ENCODE data around the gene PROB1.
"Not testable (repeated sequence)": the region's sequence is repeated elsewhere in the genome, so short reads cannot be mapped to it uniquely, and the experiment has no call there.

PROB1 gene

DNA sequence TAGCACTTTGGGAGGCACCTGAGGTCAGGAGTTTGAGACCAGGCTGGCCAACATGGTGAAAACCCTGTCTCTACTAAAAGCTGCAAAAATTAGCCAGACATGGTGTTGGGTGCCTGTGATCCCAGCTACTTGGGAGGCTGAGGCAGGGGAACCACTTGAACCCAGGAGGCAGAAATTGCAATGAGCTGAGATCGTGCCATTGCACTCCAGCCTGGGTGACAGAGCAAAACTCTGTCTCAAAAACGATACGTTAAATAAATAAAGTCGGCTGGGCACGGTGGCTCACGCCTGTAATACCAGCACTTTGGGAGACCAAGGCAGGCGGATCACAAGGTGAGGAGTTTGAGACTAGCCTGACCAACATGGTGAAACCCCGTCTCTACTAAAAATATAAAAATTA, 39.0 kb downstream of the PROB1 start:
- not testable (repeated sequence) for H2BK120ac ChIP-seq (ENCODE audit: insufficient read depth, low read length, poor library complexity); H3K18ac ChIP-seq (ENCODE audit: low read length); H3K4me2 ChIP-seq (ENCODE audit: low read length); H2AFZ ChIP-seq (ENCODE audit: insufficient read depth, low read length, poor library complexity); H3K4me1 ChIP-seq (ENCODE audit: control insufficient read depth in 1 of 2, insufficient read depth in 2 of 2, low read length in 2 of 2); H3K23ac ChIP-seq (ENCODE audit: low read length); H3K79me1 ChIP-seq (ENCODE audit: low read length); H3K9ac ChIP-seq (ENCODE audit: low read length); H2BK5ac ChIP-seq (ENCODE audit: low read depth, low read length, poor library complexity); H2BK12ac ChIP-seq (ENCODE audit: low read length); H2AK5ac ChIP-seq (ENCODE audit: low read length); H3K79me2 ChIP-seq (ENCODE audit: control insufficient read depth, insufficient read depth, low read length, poor library complexity); H3K4me3 ChIP-seq (ENCODE audit: low read depth, low read length); H3K27me3 ChIP-seq (ENCODE audit: insufficient read depth, low read length); H3K14ac ChIP-seq (ENCODE audit: low read length); H4K12ac ChIP-seq (ENCODE audit: low read depth, low read length); DNase-seq; H3K9me3 ChIP-seq (ENCODE audit: insufficient read depth, low read depth, low read length); H3K27ac ChIP-seq (ENCODE audit: low read depth, low read length); H4K8ac ChIP-seq (ENCODE audit: low read depth, low read length); H4K91ac ChIP-seq (ENCODE audit: low read depth, low read length)
- H3K36me3 ChIP-seq (ENCODE audit: control insufficient read depth in 1 of 2, insufficient read depth in 2 of 2, low read length in 2 of 2), result peaks cover 9 to 10% of the 10 kb centered on the region in 2 experiments
- WGBS (ENCODE audit: extremely low coverage, insufficient coverage, insufficient read length), result no CpG with 5 or more reads among the region's 8 CpGs
- H3K4ac ChIP-seq (ENCODE audit: low read depth, low read length), result peak overlapping the region; percentile 89

DNA sequence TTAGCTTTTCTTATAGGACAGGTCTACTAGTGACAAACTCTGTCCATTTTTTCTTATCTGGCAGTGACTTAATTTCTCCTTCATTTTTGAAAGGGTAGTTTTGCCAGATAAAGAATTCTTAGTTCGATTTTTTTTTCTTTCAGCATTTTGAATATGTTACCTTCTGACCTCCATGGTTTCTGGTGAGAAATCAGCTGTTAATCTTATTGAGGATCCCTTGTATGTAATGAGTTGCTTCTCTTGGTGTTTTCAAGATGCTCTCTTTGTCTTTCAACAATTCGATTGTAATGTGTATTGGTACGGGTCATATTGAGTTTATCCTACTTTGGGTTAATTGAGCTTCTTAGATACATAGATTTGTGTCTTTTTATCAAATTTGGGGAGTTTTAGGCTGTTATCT, 40.7 kb downstream of the PROB1 start:
- Histone ChIP-seq H2AFZ (ENCODE audit: insufficient read depth, low read length, poor library complexity) (no peak overlapping the region), H2BK12ac (ENCODE audit: low read length) (no peak overlapping the region), H3K4me1 (ENCODE audit: control insufficient read depth in 1 of 2, insufficient read depth in 2 of 2, low read length in 2 of 2) (no peaks in the 10 kb centered on the region), H3K14ac (ENCODE audit: low read length) (no peak overlapping the region), H2BK120ac (ENCODE audit: insufficient read depth, low read length, poor library complexity) (no peak overlapping the region), H3K79me2 (ENCODE audit: control insufficient read depth, insufficient read depth, low read length, poor library complexity) (peaks cover 6% of the 10 kb centered on the region), H3K4me2 (ENCODE audit: low read length) (no peak overlapping the region), H4K8ac (ENCODE audit: low read depth, low read length) (no peak overlapping the region), H3K79me1 (ENCODE audit: low read length) (no peaks in the 10 kb centered on the region), H3K27me3 (ENCODE audit: insufficient read depth, low read length) (no peaks in the 10 kb centered on the region), H3K27ac (ENCODE audit: low read depth, low read length) (no peak overlapping the region), H3K4me3 (ENCODE audit: low read depth, low read length) (no peak overlapping the region), H3K18ac (ENCODE audit: low read length) (no peak overlapping the region), H4K12ac (ENCODE audit: low read depth, low read length) (no peak overlapping the region), H3K9ac (ENCODE audit: low read length) (no peak overlapping the region), H2AK5ac (ENCODE audit: low read length) (no peak overlapping the region), H4K91ac (ENCODE audit: low read depth, low read length) (no peak overlapping the region), H2BK5ac (ENCODE audit: low read depth, low read length, poor library complexity) (no peak overlapping the region), H3K9me3 (ENCODE audit: insufficient read depth, low read depth, low read length) (no peaks in the 10 kb centered on the region), H3K4ac (ENCODE audit: low read depth, low read length) (no peak overlapping the region), H3K36me3 (ENCODE audit: control insufficient read depth in 1 of 2, insufficient read depth in 2 of 2, low read length in 2 of 2) (peaks cover 6 to 7% of the 10 kb centered on the region in 2 experiments), H3K23ac (ENCODE audit: low read length) (no peak overlapping the region)
- no peak for DNase-seq
- WGBS (ENCODE audit: extremely low coverage, insufficient coverage, insufficient read length), result no CpG with 5 or more reads among the region's 3 CpGs

DNA sequence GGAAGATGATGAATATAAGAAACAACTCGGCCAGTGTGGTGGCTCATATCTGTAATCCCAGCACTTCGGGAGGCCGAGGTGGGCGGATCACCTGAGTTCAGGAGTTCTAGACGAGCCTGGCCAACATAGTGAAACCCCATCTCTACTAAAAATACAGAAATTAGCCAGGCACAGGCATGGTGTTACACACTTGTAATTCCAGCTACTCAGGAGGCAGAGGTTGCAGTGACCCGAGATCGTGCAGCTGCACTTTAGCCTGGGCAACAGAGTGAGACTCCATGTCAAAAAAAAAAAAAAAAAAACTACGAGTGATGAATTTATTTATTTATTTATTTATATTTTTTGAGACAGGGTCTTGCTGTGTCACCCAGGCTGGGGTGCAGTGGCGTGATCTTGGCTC, 47.0 kb downstream of the PROB1 start:
- not testable (repeated sequence) for H3K9me3 ChIP-seq (ENCODE audit: insufficient read depth, low read depth, low read length); H2BK12ac ChIP-seq (ENCODE audit: low read length); H3K18ac ChIP-seq (ENCODE audit: low read length); H3K9ac ChIP-seq (ENCODE audit: low read length); H4K12ac ChIP-seq (ENCODE audit: low read depth, low read length); H2BK5ac ChIP-seq (ENCODE audit: low read depth, low read length, poor library complexity); H2BK120ac ChIP-seq (ENCODE audit: insufficient read depth, low read length, poor library complexity); H2AFZ ChIP-seq (ENCODE audit: insufficient read depth, low read length, poor library complexity); H3K79me2 ChIP-seq (ENCODE audit: control insufficient read depth, insufficient read depth, low read length, poor library complexity); H3K27me3 ChIP-seq (ENCODE audit: insufficient read depth, low read length); H3K14ac ChIP-seq (ENCODE audit: low read length); H3K79me1 ChIP-seq (ENCODE audit: low read length); H3K4me3 ChIP-seq (ENCODE audit: low read depth, low read length); DNase-seq; H3K4me1 ChIP-seq (ENCODE audit: control insufficient read depth in 1 of 2, insufficient read depth in 2 of 2, low read length in 2 of 2); H2AK5ac ChIP-seq (ENCODE audit: low read length); H3K27ac ChIP-seq (ENCODE audit: low read depth, low read length); H4K91ac ChIP-seq (ENCODE audit: low read depth, low read length); H4K8ac ChIP-seq (ENCODE audit: low read depth, low read length); H3K23ac ChIP-seq (ENCODE audit: low read length); H3K4me2 ChIP-seq (ENCODE audit: low read length)
- Histone ChIP-seq H3K36me3 (ENCODE audit: control insufficient read depth in 1 of 2, insufficient read depth in 2 of 2, low read length in 2 of 2) (peaks cover 12 to 15% of the 10 kb centered on the region in 2 experiments), H3K4ac (ENCODE audit: low read depth, low read length) (peak overlapping the region; percentile 86)
- no CpG with 5 or more reads among the region's 9 CpGs for WGBS (ENCODE audit: extremely low coverage, insufficient coverage, insufficient read length)

DNA sequence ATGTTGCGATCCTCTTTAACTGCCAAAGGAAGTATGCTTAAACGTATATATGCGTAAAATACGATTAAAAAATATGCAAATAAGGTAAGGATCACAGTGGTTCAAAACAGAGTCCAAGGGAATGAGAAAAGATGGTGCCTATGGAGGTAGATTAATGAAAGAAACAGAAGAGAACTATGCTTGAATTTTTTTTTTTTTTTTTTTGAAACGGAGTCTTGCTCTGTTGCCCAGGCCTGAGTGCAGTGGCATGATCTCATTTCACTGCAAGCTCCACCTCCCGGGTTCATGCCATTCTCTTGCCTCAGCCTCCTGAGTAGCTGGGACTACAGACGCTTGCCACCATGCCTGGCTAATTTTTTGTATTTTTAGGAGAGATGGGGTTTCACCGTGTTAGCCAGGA, 49.5 kb downstream of the PROB1 start:
- H3K4me3 ChIP-seq (ENCODE audit: low read depth, low read length); H3K27ac ChIP-seq (ENCODE audit: low read depth, low read length); H4K91ac ChIP-seq (ENCODE audit: low read depth, low read length); H4K8ac ChIP-seq (ENCODE audit: low read depth, low read length); H3K4me1 ChIP-seq (ENCODE audit: control insufficient read depth in 1 of 2, insufficient read depth in 2 of 2, low read length in 2 of 2); H3K9me3 ChIP-seq (ENCODE audit: insufficient read depth, low read depth, low read length); H2AK5ac ChIP-seq (ENCODE audit: low read length); H3K23ac ChIP-seq (ENCODE audit: low read length); H3K18ac ChIP-seq (ENCODE audit: low read length); H2BK12ac ChIP-seq (ENCODE audit: low read length); H3K79me1 ChIP-seq (ENCODE audit: low read length); H2BK120ac ChIP-seq (ENCODE audit: insufficient read depth, low read length, poor library complexity); H2BK5ac ChIP-seq (ENCODE audit: low read depth, low read length, poor library complexity); H4K12ac ChIP-seq (ENCODE audit: low read depth, low read length); H3K14ac ChIP-seq (ENCODE audit: low read length); H3K9ac ChIP-seq (ENCODE audit: low read length); H2AFZ ChIP-seq (ENCODE audit: insufficient read depth, low read length, poor library complexity); H3K4me2 ChIP-seq (ENCODE audit: low read length); H3K27me3 ChIP-seq (ENCODE audit: insufficient read depth, low read length): not testable (repeated sequence)
- WGBS (ENCODE audit: extremely low coverage, insufficient coverage, insufficient read length), result no CpG with 5 or more reads among the region's 8 CpGs
- peak; percentile 22 to 64 for DNase-seq
- peaks cover 12% of the 10 kb centered on the region for H3K79me2 ChIP-seq (ENCODE audit: control insufficient read depth, insufficient read depth, low read length, poor library complexity)
- peaks cover 12% of the 10 kb centered on the region in 2 experiments for H3K36me3 ChIP-seq (ENCODE audit: control insufficient read depth in 1 of 2, insufficient read depth in 2 of 2, low read length in 2 of 2)
- peak overlapping the region; percentile 56 for H3K4ac ChIP-seq (ENCODE audit: low read depth, low read length)

All from trophoblast cell (in vitro differentiated cells and primary cell).